Kidney (tissue), 14 donors: Measurements from ENCODE around the gene MEF2C. TPM values are rescaled to one million over a fixed set of nuclear protein-coding genes. Genes with fewer than 3 reads are reported as not detected.
A peak's percentile ranks its signal among the peaks of the same experiment; 100 is the strongest.

Experiments
- DNase-seq, 5 donors: peaks; one replicate each; pipeline ENCODE4 v3.0.0-alpha.2; 2013 to 2020
- FAIRE-seq: peaks from 2 replicates; lab custom pipeline; 2012; peaks lifted over from hg19 to GRCh38; lab: Jason Lieb, UNC
- H3K27ac ChIP-seq, 2 donors: one replicate each; pipeline ENCODE4 v1.7.0; 2013; ENCODE audit warnings: low read depth in 2 of 2, low read length in 2 of 2, inconsistent platforms in 1 of 2
- H3K27me3 ChIP-seq: one replicate; pipeline ENCODE4 v1.7.1; 2013; ENCODE audit warnings: low read length, inconsistent platforms; ENCODE audit not compliant: control insufficient read depth, insufficient read depth
- H3K36me3 ChIP-seq, 3 donors: one replicate each; pipeline versions ENCODE4 v1.7.0 to v1.7.1; 2013; ENCODE audit warnings: low read length in 3 of 3, control low read depth in 1 of 3, inconsistent platforms in 1 of 3; ENCODE audit not compliant: insufficient read depth in 3 of 3, control insufficient read depth in 2 of 3
- H3K4me1 ChIP-seq, 3 donors: one replicate each; pipeline versions ENCODE4 v1.7.0 to v1.7.1; 2013; ENCODE audit warnings: low read length in 3 of 3, inconsistent platforms in 1 of 3, low read depth in 1 of 3; ENCODE audit not compliant: control insufficient read depth in 2 of 3, insufficient read depth in 2 of 3
- H3K4me3 ChIP-seq, 3 donors: one replicate each; pipeline versions ENCODE4 v1.7.0 to v1.8.1; 2013; ENCODE audit warnings: low read length in 3 of 3, control low read depth in 1 of 3, inconsistent platforms in 1 of 3
- H3K9ac ChIP-seq, 3 donors: one replicate each; pipeline versions ENCODE4 v1.7.0 to v1.7.1; 2013; ENCODE audit warnings: low read length in 3 of 3, control low read depth in 1 of 3, inconsistent platforms in 1 of 3
- H3K9me3 ChIP-seq, 3 donors: one replicate each; pipeline versions ENCODE4 v1.7.0 to v1.7.1; 2013; ENCODE audit warnings: low read length in 3 of 3, control low read depth in 1 of 3, inconsistent platforms in 1 of 3; ENCODE audit not compliant: control insufficient read depth in 2 of 3, insufficient read depth in 1 of 3
- intact Hi-C: fragments of 100-400 bp; cut with DNase I; formaldehyde crosslinking; loops from one replicate; pipeline ENCODE4 v1.11.1; 2022
- polyA plus RNA-seq: library from polyadenylated mRNA; stranded (reverse); fragments of 350-450 nt; fragmentation: Illumina TruSeq; extraction: RNeasy Lipid Tissue Mini Kit (QIAGEN cat#74804); gene quantifications from one replicate; pipeline ENCODE4 v1.2.3, GENCODE V29; 2014; ENCODE audit warnings: low read depth, low replicate concordance; ENCODE audit not compliant: insufficient read depth
- total RNA-seq: library from RNA; stranded (reverse); fragmentation: NEBNext Ultra II Directional; extraction: Animal tissue kit (Norgen Biotek cat#: 25700); gene quantifications from one replicate; pipeline ENCODE4 v1.2.1, GENCODE V29; 2021
- TF ChIP-seq, protein P1 (sequence below): IDR thresholded peaks from 3 replicates; pipeline ENCODE4 v1.5.1; 2012; ENCODE audit warnings: mild to moderate bottlenecking, moderate library complexity, borderline replicate concordance; ENCODE audit not compliant: insufficient read depth; ENCODE audit errors: extremely low read depth
- donor health status: control.
- donor health status: control.
- donor health status: control.
- donor health status: control.
- donor health status: control.
- donor health status: DM: yes; HTN: yes; CAD: no.
- donor health status: Normal renal cell carcinoma (clear cell type).

MEF2C gene
- total and polyA plus RNA-seq, 2 donors from 2014 or later, result 5.3 to 75.4 TPM

DNA sequence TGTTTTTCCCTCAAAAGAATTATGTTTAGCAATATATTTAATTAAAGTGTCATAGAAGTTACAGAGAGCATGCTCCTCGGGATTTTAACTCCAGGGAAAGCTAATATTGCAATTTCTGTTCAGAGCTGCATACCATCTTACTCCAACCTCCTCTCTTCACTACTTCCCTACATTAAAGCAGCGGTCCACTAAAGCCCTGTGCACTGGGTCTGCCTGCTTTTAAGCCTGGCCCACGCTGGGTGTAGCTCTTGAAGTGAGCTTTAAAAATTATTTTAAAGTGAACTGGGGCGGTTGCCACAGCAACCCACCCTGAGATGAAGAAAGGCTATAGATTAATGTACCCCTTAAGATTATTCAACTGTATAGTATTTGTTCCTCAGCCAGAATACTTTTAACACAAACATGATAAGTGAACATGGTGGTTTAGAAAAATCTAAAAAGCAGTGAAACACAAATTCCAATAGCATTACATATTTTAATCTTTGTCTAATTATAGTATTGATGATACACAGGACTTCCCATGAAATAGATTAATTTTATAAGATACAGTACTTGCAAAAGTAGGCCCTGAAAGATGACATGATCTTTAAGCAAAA is 3.9 kb upstream of the MEF2C start:
- Histone ChIP-seq H3K27me3 (no peaks in the 10 kb centered on the region), H3K4me1 (peaks cover 0 to 4% (median 2%) of the 10 kb centered on the region in 3 donors), H3K27ac (peak overlapping the region; percentile 36 to 74), H3K36me3 (no peaks in the 10 kb centered on the region), H3K9me3 (no peaks in the 10 kb centered on the region), H3K4me3 (peak overlapping the region in 1 of 3 donors; percentile 54), H3K9ac (peak overlapping the region in 1 of 3 donors; percentile 47)
- DNase-seq (no peak), FAIRE-seq (no peak)
- TF ChIP-seq, protein P1, sequence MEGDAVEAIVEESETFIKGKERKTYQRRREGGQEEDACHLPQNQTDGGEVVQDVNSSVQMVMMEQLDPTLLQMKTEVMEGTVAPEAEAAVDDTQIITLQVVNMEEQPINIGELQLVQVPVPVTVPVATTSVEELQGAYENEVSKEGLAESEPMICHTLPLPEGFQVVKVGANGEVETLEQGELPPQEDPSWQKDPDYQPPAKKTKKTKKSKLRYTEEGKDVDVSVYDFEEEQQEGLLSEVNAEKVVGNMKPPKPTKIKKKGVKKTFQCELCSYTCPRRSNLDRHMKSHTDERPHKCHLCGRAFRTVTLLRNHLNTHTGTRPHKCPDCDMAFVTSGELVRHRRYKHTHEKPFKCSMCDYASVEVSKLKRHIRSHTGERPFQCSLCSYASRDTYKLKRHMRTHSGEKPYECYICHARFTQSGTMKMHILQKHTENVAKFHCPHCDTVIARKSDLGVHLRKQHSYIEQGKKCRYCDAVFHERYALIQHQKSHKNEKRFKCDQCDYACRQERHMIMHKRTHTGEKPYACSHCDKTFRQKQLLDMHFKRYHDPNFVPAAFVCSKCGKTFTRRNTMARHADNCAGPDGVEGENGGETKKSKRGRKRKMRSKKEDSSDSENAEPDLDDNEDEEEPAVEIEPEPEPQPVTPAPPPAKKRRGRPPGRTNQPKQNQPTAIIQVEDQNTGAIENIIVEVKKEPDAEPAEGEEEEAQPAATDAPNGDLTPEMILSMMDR, result no peak
- intact Hi-C loops, result no loop called here

DNA sequence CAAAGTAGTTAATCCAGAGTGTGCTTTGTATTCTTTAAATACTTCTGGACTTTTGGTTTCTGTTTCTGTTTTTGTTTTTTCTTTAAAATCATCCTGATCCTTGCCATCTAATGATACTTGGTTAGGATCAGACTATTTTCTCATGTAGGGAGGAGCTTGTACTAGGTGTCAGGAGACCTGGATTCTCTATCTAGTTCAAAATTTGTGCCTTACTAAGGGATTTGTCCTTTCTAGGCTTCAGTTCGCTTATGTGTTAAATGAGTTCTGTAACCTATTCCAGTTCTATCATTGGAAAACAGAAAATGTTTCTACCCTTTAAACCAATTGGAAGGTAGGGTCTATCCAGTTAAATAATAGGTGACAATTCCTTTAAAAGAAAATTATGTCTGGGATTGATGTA is 3.3 kb upstream of the MEF2C start:
- Histone ChIP-seq H3K9me3 (no peaks in the 10 kb centered on the region), H3K9ac (peak overlapping the region in 1 of 3 donors; percentile 28), H3K27me3 (no peaks in the 10 kb centered on the region), H3K36me3 (no peaks in the 10 kb centered on the region), H3K4me3 (peak overlapping the region in 2 of 3 donors; percentile 9 to 54), H3K4me1 (peaks cover 0 to 4% (median 2%) of the 10 kb centered on the region in 3 donors), H3K27ac (peak overlapping the region; percentile 20 to 74)
- no peak for DNase-seq
- intact Hi-C loops, result no loop called here
- FAIRE-seq, result no peak
- TF ChIP-seq, protein P1, result no peak

DNA sequence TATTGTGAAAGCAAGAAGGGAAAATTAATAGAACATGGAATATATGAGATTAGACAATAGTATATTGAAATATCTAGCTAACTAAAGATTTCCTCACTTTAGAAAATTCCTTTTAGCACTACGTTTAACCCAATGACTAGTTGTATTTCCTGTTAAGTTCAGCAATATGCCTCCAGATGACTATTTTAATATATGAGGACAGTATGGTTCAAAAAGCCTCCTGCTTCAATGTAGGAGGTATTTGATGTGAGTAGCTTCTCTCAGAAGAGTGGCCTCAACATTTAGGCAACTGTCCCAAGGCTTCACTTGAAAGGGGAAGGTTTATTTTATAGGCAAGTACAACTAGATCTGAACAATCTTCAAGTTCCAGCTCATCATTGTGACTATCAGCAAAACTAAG is 2.0 kb upstream of the MEF2C start:
- DNase-seq (no peak), FAIRE-seq (peak; percentile 79)
- no peaks in the 10 kb centered on the region for H3K36me3 ChIP-seq
- peaks cover 0 to 4% (median 2%) of the 10 kb centered on the region in 3 donors for H3K4me1 ChIP-seq
- H3K4me3 ChIP-seq, result peak overlapping the region in 2 of 3 donors; percentile 0 to 96
- peak overlapping the region in 1 of 2 donors; percentile 96 for H3K27ac ChIP-seq
- H3K9ac ChIP-seq, result no peak overlapping the region
- no peaks in the 10 kb centered on the region for H3K27me3 ChIP-seq
- intact Hi-C loops, result no loop called here
- H3K9me3 ChIP-seq, result no peaks in the 10 kb centered on the region
- TF ChIP-seq, protein P1, result no peak
